A673 (cell line): ENCODE results near the gene ARSB. TPM values are rescaled to one million over a fixed set of nuclear protein-coding genes. Genes with fewer than 3 reads are reported as not detected.
A peak's percentile ranks its signal among the peaks of the same experiment; 100 is the strongest.

Source experiments
- BruUV-seq: library from RNA; stranded (reverse); fragments of 400-500 nt; replicated peaks from 2 replicates; lab custom pipeline; 2021; lab: Mats Ljungman, UMichigan
- CTCF ChIA-PET: fragments of 300-600 bp; sonication (Branson Sonifier 250); formaldehyde crosslinking; loops from one replicate; lab custom pipeline; 2022; ENCODE audit warnings: antibody characterized with exemption; lab: Charles Lee
- POLR2A ChIA-PET: fragments of 300-600 bp; sonication (Branson Sonifier 250); formaldehyde crosslinking; loops from one replicate; lab custom pipeline; 2022; ENCODE audit warnings: antibody characterized with exemption; ENCODE audit not compliant: low non-redundant PET; lab: Charles Lee
- DNase-seq: peaks from one replicate; pipeline ENCODE4 v3.0.0-alpha.2; 2015; ENCODE audit warnings: low spot score
- H3K27ac ChIP-seq: fragments of 200-600 bp; sonication (generic); 2 replicates; pipeline ENCODE4 v1.5.1; 2016; ENCODE audit warnings: mixed run types, low read depth, mild to moderate bottlenecking, mixed read lengths, antibody characterized with exemption, low read length; ENCODE audit not compliant: poor library complexity, severe bottlenecking
- H3K27me3 ChIP-seq: fragments of 200-600 bp; sonication (generic); replicated peaks from 2 replicates; pipeline ENCODE4 v1.6.1; 2017; ENCODE audit warnings: mixed run types, low read depth, mild to moderate bottlenecking, mixed read lengths, antibody characterized with exemption, low read length; ENCODE audit not compliant: insufficient read depth, poor library complexity
- H3K36me3 ChIP-seq: fragments of 200-600 bp; sonication (generic); 2 replicates; pipeline ENCODE4 v1.6.1; 2016; ENCODE audit warnings: mixed run types, mild to moderate bottlenecking, mixed read lengths, antibody characterized with exemption, low read length; ENCODE audit not compliant: insufficient read depth, poor library complexity, severe bottlenecking
- H3K4me1 ChIP-seq: fragments of 200-600 bp; sonication (generic); 2 replicates; pipeline ENCODE4 v1.6.1; 2017; ENCODE audit warnings: mixed run types, mild to moderate bottlenecking, mixed read lengths, antibody characterized with exemption, low read length; ENCODE audit not compliant: insufficient read depth, poor library complexity, severe bottlenecking
- H3K4me3 ChIP-seq: fragments of 200-600 bp; sonication (generic); 2 replicates; pipeline ENCODE4 v1.5.1; 2016; ENCODE audit warnings: low read depth, mixed run types, mild to moderate bottlenecking, mixed read lengths, low read length; ENCODE audit not compliant: poor library complexity, severe bottlenecking
- H3K9me3 ChIP-seq: fragments of 200-600 bp; sonication (generic); 2 replicates; pipeline ENCODE4 v1.6.1; 2016; ENCODE audit warnings: mixed run types, low read depth, mild to moderate bottlenecking, mixed read lengths, antibody characterized with exemption, low read length; ENCODE audit not compliant: poor library complexity, severe bottlenecking
- EZH2 ChIP-seq: fragments of 200-600 bp; sonication (generic); IDR thresholded peaks from 2 replicates; pipeline ENCODE4 v1.6.1; 2017; ENCODE audit warnings: borderline replicate concordance, low read depth, mild to moderate bottlenecking, mixed read lengths, antibody characterized with exemption, low read length; ENCODE audit not compliant: poor library complexity, severe bottlenecking
- intact Hi-C: fragments of 100-400 bp; cut with micrococcal nuclease; formaldehyde crosslinking; loops from one replicate; pipeline ENCODE4 v1.10.0; 2022; ENCODE audit not compliant: unreplicated experiment
- total RNA-seq: library from RNA; stranded (reverse); gene quantifications from 2 replicates; pipeline ENCODE4 v1.2.3, GENCODE V29; 2021
- TF ChIP-seq, protein P1 (sequence below): fragments of 300-800, 200-600 bp; sonication (generic); conservative IDR thresholded peaks from 2 replicates; pipeline ENCODE4 v1.5.1; 2017; ENCODE audit warnings: low read depth, mild to moderate bottlenecking, antibody characterized with exemption, low read length, moderate library complexity, mixed read lengths

ARSB gene
- total RNA-seq, 1 experiment from 2014 or later, result 16.8 TPM

DNA sequence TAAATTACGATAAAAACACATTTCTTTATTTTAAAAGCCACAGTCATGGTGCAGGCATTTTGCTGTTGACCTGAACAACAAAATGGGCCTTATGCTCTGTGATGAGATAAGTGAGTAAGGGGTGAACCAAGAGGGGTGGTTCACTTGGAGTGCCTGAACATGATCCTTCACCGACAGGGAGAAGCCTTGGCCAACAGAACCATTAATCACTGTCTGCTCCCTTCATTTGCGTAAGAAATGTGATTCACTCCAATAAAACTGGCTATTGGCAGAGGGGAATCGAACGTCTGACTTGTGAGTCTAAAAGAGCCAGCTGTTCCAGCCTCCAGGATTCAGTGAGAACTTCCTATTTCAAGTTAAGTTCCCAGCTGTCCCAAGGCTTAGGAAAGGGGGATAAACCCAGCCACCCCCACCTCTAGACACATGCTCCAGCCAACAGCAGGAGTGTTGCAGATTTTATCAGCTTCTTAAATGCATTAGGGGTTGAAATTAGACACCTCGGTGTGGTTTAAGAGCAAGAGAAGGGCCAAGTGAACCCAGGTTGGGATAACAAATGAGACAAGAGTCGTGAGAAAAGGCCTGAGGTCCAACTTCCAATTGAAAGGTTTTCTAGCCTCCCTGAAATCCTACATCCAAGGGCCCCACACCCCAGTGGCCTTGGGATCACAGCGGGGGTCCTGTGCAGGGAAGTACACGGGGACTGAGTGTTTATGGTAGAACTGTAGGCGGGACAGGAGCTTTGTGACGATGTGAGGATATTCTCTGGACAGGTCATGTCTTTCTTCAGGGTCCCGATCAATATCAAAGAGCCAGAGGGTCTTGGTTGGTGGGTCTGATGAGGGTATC, 205.1 kb downstream of the ARSB start:
- CTCF ChIA-PET, result no interaction called here
- DNase-seq, result peak; percentile 54
- no TSS peak for BruUV-seq
- intact Hi-C loops, result no loop called here
- POLR2A ChIA-PET, result no interaction called here
- peak overlapping the region; percentile 8 for H3K27ac ChIP-seq
- H3K36me3 ChIP-seq, result no peaks in the 10 kb centered on the region
- H3K4me3 ChIP-seq, result no peak overlapping the region
- TF ChIP-seq EZH2, result no peak
- TF ChIP-seq, protein P1, sequence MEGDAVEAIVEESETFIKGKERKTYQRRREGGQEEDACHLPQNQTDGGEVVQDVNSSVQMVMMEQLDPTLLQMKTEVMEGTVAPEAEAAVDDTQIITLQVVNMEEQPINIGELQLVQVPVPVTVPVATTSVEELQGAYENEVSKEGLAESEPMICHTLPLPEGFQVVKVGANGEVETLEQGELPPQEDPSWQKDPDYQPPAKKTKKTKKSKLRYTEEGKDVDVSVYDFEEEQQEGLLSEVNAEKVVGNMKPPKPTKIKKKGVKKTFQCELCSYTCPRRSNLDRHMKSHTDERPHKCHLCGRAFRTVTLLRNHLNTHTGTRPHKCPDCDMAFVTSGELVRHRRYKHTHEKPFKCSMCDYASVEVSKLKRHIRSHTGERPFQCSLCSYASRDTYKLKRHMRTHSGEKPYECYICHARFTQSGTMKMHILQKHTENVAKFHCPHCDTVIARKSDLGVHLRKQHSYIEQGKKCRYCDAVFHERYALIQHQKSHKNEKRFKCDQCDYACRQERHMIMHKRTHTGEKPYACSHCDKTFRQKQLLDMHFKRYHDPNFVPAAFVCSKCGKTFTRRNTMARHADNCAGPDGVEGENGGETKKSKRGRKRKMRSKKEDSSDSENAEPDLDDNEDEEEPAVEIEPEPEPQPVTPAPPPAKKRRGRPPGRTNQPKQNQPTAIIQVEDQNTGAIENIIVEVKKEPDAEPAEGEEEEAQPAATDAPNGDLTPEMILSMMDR, result no peak
- no peaks in the 10 kb centered on the region for H3K27me3 ChIP-seq
- H3K9me3 ChIP-seq, result no peaks in the 10 kb centered on the region
- H3K4me1 ChIP-seq, result peaks cover 19% of the 10 kb centered on the region

DNA sequence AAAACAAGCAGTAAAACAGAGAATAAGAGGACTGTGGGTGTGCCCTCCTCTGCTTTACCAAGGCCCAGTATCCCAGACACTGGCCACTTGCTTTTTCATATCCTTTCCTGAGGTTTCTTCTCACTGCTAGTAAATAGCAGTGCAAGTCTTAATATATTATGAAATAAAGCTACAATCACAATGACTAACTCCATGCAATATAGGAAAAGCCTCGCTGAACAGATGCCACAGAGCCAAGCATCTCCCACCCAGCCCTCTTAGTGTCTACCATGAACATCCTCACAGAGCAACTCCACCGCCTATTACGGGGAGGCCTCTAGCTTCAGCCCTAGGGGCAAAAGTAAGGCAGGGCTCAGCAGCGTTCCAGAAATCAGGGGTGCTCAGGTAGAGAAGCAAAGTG, 205.8 kb downstream of the ARSB start:
- H3K4me1 ChIP-seq, result peaks cover 19% of the 10 kb centered on the region
- H3K27me3 ChIP-seq, result no peaks in the 10 kb centered on the region
- H3K27ac ChIP-seq, result no peak overlapping the region
- H3K36me3 ChIP-seq, result no peaks in the 10 kb centered on the region
- H3K9me3 ChIP-seq, result no peaks in the 10 kb centered on the region
- CTCF ChIA-PET, result no interaction called here
- no peak for DNase-seq
- BruUV-seq, result no TSS peak
- POLR2A ChIA-PET, result no interaction called here
- intact Hi-C loops, result no loop called here
- no peak overlapping the region for H3K4me3 ChIP-seq
- TF ChIP-seq, protein P1, result no peak
- no peak for TF ChIP-seq EZH2

DNA sequence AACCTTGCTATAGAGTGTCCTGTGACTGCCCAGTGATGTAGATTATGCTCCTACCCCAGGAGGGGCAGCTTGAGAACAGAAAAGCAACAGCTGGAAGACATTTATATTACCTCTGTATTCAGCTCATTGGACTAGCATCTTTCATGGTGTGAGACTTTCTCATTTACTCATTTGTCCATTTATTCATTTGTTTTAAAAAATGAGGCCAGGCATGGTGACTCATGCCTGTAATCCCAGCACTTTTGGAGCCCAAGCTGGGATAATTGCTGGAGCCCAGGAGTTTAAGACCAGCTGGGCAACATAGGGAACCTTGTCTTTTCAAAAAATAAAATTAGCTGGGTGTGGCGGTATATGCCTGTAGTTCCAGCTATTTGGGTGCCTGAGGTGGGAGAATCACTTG, 206.6 kb downstream of the ARSB start:
- Histone ChIP-seq H3K36me3 (no peaks in the 10 kb centered on the region), H3K4me1 (peaks cover 19% of the 10 kb centered on the region), H3K27ac (no peak overlapping the region), H3K4me3 (no peak overlapping the region), H3K9me3 (no peaks in the 10 kb centered on the region), H3K27me3 (no peaks in the 10 kb centered on the region)
- peak; percentile 79 for DNase-seq
- TF ChIP-seq, protein P1, result no peak
- no peak for TF ChIP-seq EZH2
- POLR2A ChIA-PET, result no interaction called here
- intact Hi-C loops, result no loop called here
- no TSS peak for BruUV-seq
- CTCF ChIA-PET, result no interaction called here
